CD14-positive monocyte (primary cell): ENCODE data around the gene PRKN. TPM values are rescaled to one million over a fixed set of nuclear protein-coding genes. Genes with fewer than 3 reads are reported as not detected.

ENCODE experiments used
- DNase-seq, 3 donors: peaks; one replicate each; pipeline ENCODE4 v3.0.0-alpha.2; 2011 to 2022
- H2AFZ ChIP-seq: 2 replicates; pipeline ENCODE4 v1.6.0; 2012; ENCODE audit warnings: mild to moderate bottlenecking, low read depth, low read length, inconsistent platforms; ENCODE audit not compliant: insufficient read depth, poor library complexity, severe bottlenecking
- H3K27ac ChIP-seq, 2 donors: 1 replicate in 1 of 2; 2 replicates in 1 of 2; pipeline ENCODE4 v1.5.1; 2012 to 2013; ENCODE audit warnings: low read length in 2 of 2, control low read depth in 1 of 2, inconsistent platforms in 1 of 2, low read depth in 1 of 2, mild to moderate bottlenecking in 1 of 2
- H3K27me3 ChIP-seq, 2 donors: one replicate each; pipeline versions ENCODE4 v1.6.0 to v1.6.1; 2011 to 2013; ENCODE audit warnings: low read length in 2 of 2; ENCODE audit not compliant: control insufficient read depth in 2 of 2, insufficient read depth in 2 of 2
- H3K36me3 ChIP-seq, 2 donors: replicated peaks in 1 of 2; 1 replicate in 1 of 2; 2 replicates in 1 of 2; pipeline versions ENCODE4 v1.5.1 to v1.6.1; 2012 to 2013; ENCODE audit warnings: low read length in 2 of 2, control low read depth in 1 of 2, inconsistent platforms in 1 of 2, mild to moderate bottlenecking in 1 of 2; ENCODE audit not compliant: insufficient read depth in 2 of 2, control insufficient read depth in 1 of 2
- H3K4me1 ChIP-seq, 2 donors: 1 replicate in 1 of 2; 2 replicates in 1 of 2; pipeline versions ENCODE4 v1.5.1 to v1.6.1; 2012 to 2013; ENCODE audit warnings: low read length in 2 of 2, control low read depth in 1 of 2, inconsistent platforms in 1 of 2, mild to moderate bottlenecking in 1 of 2, moderate library complexity in 1 of 2; ENCODE audit not compliant: insufficient read depth in 2 of 2, control insufficient read depth in 1 of 2
- H3K4me2 ChIP-seq: replicated peaks from 2 replicates; pipeline ENCODE3; 2012; ENCODE audit warnings: low read length, moderate library complexity, mild to moderate bottlenecking; ENCODE audit not compliant: poor library complexity, severe bottlenecking; ENCODE audit errors: extremely low read depth
- H3K4me3 ChIP-seq, 3 experiments: fragments of 200-600 bp in 1 of 3; sonication (generic) in 1 of 3; replicated peaks in 1 of 3; 1 replicate in 2 of 3; 2 replicates in 1 of 3; pipeline ENCODE4 v1.5.1; 2011 to 2013; ENCODE audit warnings: low read length in 3 of 3, mild to moderate bottlenecking in 3 of 3, control low read depth in 2 of 3, low read depth in 2 of 3, inconsistent platforms in 1 of 3, moderate library complexity in 1 of 3
- H3K79me2 ChIP-seq: 2 replicates; pipeline ENCODE4 v1.6.0; 2012; ENCODE audit warnings: mild to moderate bottlenecking, control low read depth, inconsistent platforms, low read length, moderate library complexity; ENCODE audit not compliant: insufficient read depth
- H3K9ac ChIP-seq: 2 replicates; pipeline ENCODE4 v1.6.0; 2017; ENCODE audit warnings: low read length, mild to moderate bottlenecking; ENCODE audit not compliant: insufficient read depth, poor library complexity, severe bottlenecking
- H3K9me3 ChIP-seq, 2 donors: replicated peaks in 1 of 2; 1 replicate in 1 of 2; 2 replicates in 1 of 2; pipeline versions ENCODE4 v1.5.1 to v1.6.1; 2012 to 2013; ENCODE audit warnings: low read length in 2 of 2, control low read depth in 1 of 2; ENCODE audit not compliant: control insufficient read depth in 1 of 2, insufficient read depth in 1 of 2
- H4K20me1 ChIP-seq: 2 replicates; pipeline ENCODE4 v1.6.0; 2012; ENCODE audit warnings: mild to moderate bottlenecking, low read length, control low read depth, moderate library complexity; ENCODE audit not compliant: insufficient read depth
- H3K27ac Mint-ChIP-seq, 7 donors: one replicate each; pipeline ENCODE4 v1.8.0; 2020; ENCODE audit warnings: mild to moderate bottlenecking in 7 of 7, mixed read lengths in 7 of 7, moderate library complexity in 6 of 7, inconsistent platforms in 2 of 7
- H3K27me3 Mint-ChIP-seq, 3 donors: one replicate each; pipeline ENCODE4 v1.8.0; 2021 to 2022; ENCODE audit warnings: low read depth in 3 of 3, mild to moderate bottlenecking in 3 of 3, mixed read lengths in 3 of 3, moderate library complexity in 3 of 3, inconsistent platforms in 1 of 3
- H3K36me3 Mint-ChIP-seq, 2 donors: one replicate each; pipeline ENCODE4 v1.8.0; 2020; ENCODE audit warnings: mixed read lengths in 2 of 2, inconsistent platforms in 1 of 2, mild to moderate bottlenecking in 1 of 2
- H3K4me1 Mint-ChIP-seq: one replicate; pipeline ENCODE4 v1.8.0; 2020; ENCODE audit warnings: mild to moderate bottlenecking, mixed read lengths
- H3K4me3 Mint-ChIP-seq, 2 donors: one replicate each; pipeline ENCODE4 v1.8.0; 2020; ENCODE audit warnings: mild to moderate bottlenecking in 2 of 2, mixed read lengths in 2 of 2, moderate library complexity in 1 of 2
- H3K9me3 Mint-ChIP-seq, 7 donors: one replicate each; pipeline ENCODE4 v1.8.0; 2020 to 2022; ENCODE audit warnings: mixed read lengths in 7 of 7, mild to moderate bottlenecking in 6 of 7, moderate library complexity in 6 of 7, inconsistent platforms in 2 of 7
- CTCF ChIP-seq: fragments of 200-600 bp; IDR thresholded peaks from one replicate; pipeline ENCODE4 v1.8.0; 2022; ENCODE audit warnings: antibody characterized with exemption, mild to moderate bottlenecking
- WGBS: methylation state at CpG from one replicate; pipeline ENCODE4 v1.1.5; 2013; ENCODE audit warnings: missing lambda C conversion rate; ENCODE audit not compliant: insufficient coverage; 5-methylcytosine and 5-hydroxymethylcytosine counted together
- intact Hi-C, 2 donors: fragments of 100-400 bp; cut with micrococcal nuclease; formaldehyde crosslinking; loops; one replicate each; pipeline versions ENCODE4 v1.15.0 to v1.15.1; 2023
- polyA plus RNA-seq, 3 donors: library from polyadenylated mRNA; depleted of rRNA in 1 of 3; unstranded in 2 of 3; stranded (reverse) in 1 of 3; fragments of 300-500 nt in 2 of 3; fragments of >200 nt in 1 of 3; fragmentation: Illumina TruSeq in 2 of 3; gene quantifications; 1 replicate in 2 of 3; 2 replicates in 1 of 3; pipeline ENCODE4 v1.2.3, GENCODE V29; 2012 to 2021

Gene PRKN
- polyA plus RNA-seq, 3 donors: 0.19 to 0.21 TPM; not detected in 1

- no peak overlapping the region for H2AFZ ChIP-seq
- H3K4me1 Mint-ChIP-seq: no peaks in the 10 kb centered on the region
- H3K79me2 ChIP-seq: no peaks in the 10 kb centered on the region
- H3K36me3 Mint-ChIP-seq: no peaks in the 10 kb centered on the region
- H4K20me1 ChIP-seq: no peaks in the 10 kb centered on the region
- H3K27ac Mint-ChIP-seq: no peak overlapping the region
- H3K4me2 ChIP-seq: no peak overlapping the region
- no peak overlapping the region for H3K9ac ChIP-seq
- H3K4me3 Mint-ChIP-seq: no peak overlapping the region
- no peak overlapping the region for H3K4me3 ChIP-seq
- H3K27ac ChIP-seq: no peak overlapping the region
- no peaks in the 10 kb centered on the region for H3K36me3 ChIP-seq
- no peaks in the 10 kb centered on the region for H3K27me3 ChIP-seq
- intact Hi-C loops: no loop called here
- H3K4me1 ChIP-seq: no peaks in the 10 kb centered on the region
- no peak for TF ChIP-seq CTCF
- peaks cover 0 to 5% (median 2%) of the 10 kb centered on the region in 3 donors for H3K27me3 Mint-ChIP-seq
- peaks cover 0 to 10% (median 5%) of the 10 kb centered on the region in 7 donors for H3K9me3 Mint-ChIP-seq
- H3K9me3 ChIP-seq: no peaks in the 10 kb centered on the region
- WGBS: 70% methylated on average over 2 of the region's 7 CpGs
- no peak for DNase-seq
These were observed 1233.0 kb downstream of the PRKN start for GRCh38 chr6:161494566-161494965.

- DNase-seq: no peak
- H3K27me3 ChIP-seq: no peaks in the 10 kb centered on the region
- no peaks in the 10 kb centered on the region for H3K4me1 ChIP-seq
- WGBS: 89% methylated on average over 8 of the region's 13 CpGs
- H3K4me2 ChIP-seq: no peak overlapping the region
- intact Hi-C loops: no loop called here
- no peak for TF ChIP-seq CTCF
- H3K79me2 ChIP-seq: no peaks in the 10 kb centered on the region
- H3K4me3 ChIP-seq: no peak overlapping the region
- H3K27me3 Mint-ChIP-seq: peaks cover 0 to 5% (median 2%) of the 10 kb centered on the region in 3 donors
- H3K4me1 Mint-ChIP-seq: no peaks in the 10 kb centered on the region
- H3K27ac ChIP-seq: no peak overlapping the region
- peaks cover under 1 to 13% (median 5%) of the 10 kb centered on the region in 7 donors for H3K9me3 Mint-ChIP-seq
- H2AFZ ChIP-seq: no peak overlapping the region
- no peak overlapping the region for H3K27ac Mint-ChIP-seq
- H3K4me3 Mint-ChIP-seq: no peak overlapping the region
- H3K36me3 ChIP-seq: no peaks in the 10 kb centered on the region
- no peak overlapping the region for H3K9ac ChIP-seq
- H4K20me1 ChIP-seq: no peaks in the 10 kb centered on the region
- H3K36me3 Mint-ChIP-seq: no peaks in the 10 kb centered on the region
- H3K9me3 ChIP-seq: no peaks in the 10 kb centered on the region
These were observed 1233.9 kb downstream of the PRKN start for GRCh38 chr6:161493576-161494118.
